Natural killer cell (primary cell): Measurements from ENCODE around the gene MB21D2. TPM values are rescaled to one million over a fixed set of nuclear protein-coding genes. Genes with fewer than 3 reads are reported as not detected.

Experiments
- ATAC-seq, 3 donors: fragments of 150-1000 bp in 2 of 3; fragments of 200-7000 bp in 1 of 3; cut with Tn5 transposase; 1 replicate in 1 of 3; 2 replicates in 2 of 3; pipeline ENCODE4 v1.10.0; 2021; ENCODE audit warnings: mild to moderate bottlenecking in 2 of 3, moderate library complexity in 2 of 3
- DNase-seq, 2 donors: peaks; one replicate each; pipeline versions ENCODE4 v3.0.0 to v3.0.0-alpha.2; 2013 to 2021; ENCODE audit warnings: mixed read lengths in 1 of 2
- H3K27ac ChIP-seq: one replicate; pipeline ENCODE4 v1.5.1; 2013; ENCODE audit warnings: mild to moderate bottlenecking, low read length
- H3K27me3 ChIP-seq: one replicate; pipeline ENCODE4 v1.6.1; 2013; ENCODE audit warnings: low read length; ENCODE audit not compliant: control insufficient read depth, insufficient read depth
- H3K36me3 ChIP-seq: one replicate; pipeline ENCODE4 v1.6.1; 2013; ENCODE audit warnings: low read length; ENCODE audit not compliant: control insufficient read depth, insufficient read depth
- H3K4me1 ChIP-seq: one replicate; pipeline ENCODE4 v1.6.1; 2013; ENCODE audit warnings: low read length; ENCODE audit not compliant: control insufficient read depth, insufficient read depth
- H3K4me3 ChIP-seq: one replicate; pipeline ENCODE4 v1.5.1; 2013; ENCODE audit warnings: low read length
- H3K9me3 ChIP-seq: one replicate; pipeline ENCODE4 v1.6.1; 2013; ENCODE audit warnings: low read length; ENCODE audit not compliant: control insufficient read depth, insufficient read depth
- H3K27ac Mint-ChIP-seq, 2 donors: one replicate each; pipeline ENCODE4 v1.8.0; 2022; ENCODE audit warnings: mild to moderate bottlenecking in 2 of 2, mixed read lengths in 2 of 2, moderate library complexity in 1 of 2
- H3K27me3 Mint-ChIP-seq, 2 donors: one replicate each; pipeline ENCODE4 v1.8.0; 2022; ENCODE audit warnings: low read depth in 2 of 2, mixed read lengths in 2 of 2
- H3K36me3 Mint-ChIP-seq: one replicate; pipeline ENCODE4 v1.8.0; 2022; ENCODE audit warnings: mixed read lengths
- H3K4me1 Mint-ChIP-seq, 2 donors: one replicate each; pipeline ENCODE4 v1.8.0; 2022; ENCODE audit warnings: mixed read lengths in 2 of 2
- H3K4me3 Mint-ChIP-seq: one replicate; pipeline ENCODE4 v1.8.0; 2022; ENCODE audit warnings: mild to moderate bottlenecking, moderate library complexity, mixed read lengths
- H3K9me3 Mint-ChIP-seq, 2 donors: one replicate each; pipeline ENCODE4 v1.8.0; 2022; ENCODE audit warnings: mixed read lengths in 2 of 2
- WGBS: methylation state at CpG from one replicate; pipeline ENCODE4 v1.1.7; 2013; ENCODE audit warnings: missing lambda C conversion rate; ENCODE audit not compliant: insufficient coverage; 5-methylcytosine and 5-hydroxymethylcytosine counted together
- intact Hi-C: fragments of 100-400 bp; cut with micrococcal nuclease; formaldehyde crosslinking; loops from one replicate; pipeline ENCODE4 v1.14.2; 2022
- total RNA-seq, 4 donors: library from RNA; stranded (reverse); fragments of 120-200 nt in 1 of 4; gene quantifications; one replicate each; pipeline versions ENCODE4 v1.2.3 to v1.2.4, GENCODE V29; 2013 to 2022
- TF ChIP-seq, protein P1 (sequence below): fragments of 200-600 bp; IDR thresholded peaks from one replicate; pipeline ENCODE4 v1.8.0; 2022; ENCODE audit warnings: antibody characterized with exemption

The MB21D2 gene
- total RNA-seq, 3 donors from 2014 or later (not counting 1 experiment from before 2014, with no cell fraction given) = 0.19 to 0.45 (median 0.27) TPM

DNA sequence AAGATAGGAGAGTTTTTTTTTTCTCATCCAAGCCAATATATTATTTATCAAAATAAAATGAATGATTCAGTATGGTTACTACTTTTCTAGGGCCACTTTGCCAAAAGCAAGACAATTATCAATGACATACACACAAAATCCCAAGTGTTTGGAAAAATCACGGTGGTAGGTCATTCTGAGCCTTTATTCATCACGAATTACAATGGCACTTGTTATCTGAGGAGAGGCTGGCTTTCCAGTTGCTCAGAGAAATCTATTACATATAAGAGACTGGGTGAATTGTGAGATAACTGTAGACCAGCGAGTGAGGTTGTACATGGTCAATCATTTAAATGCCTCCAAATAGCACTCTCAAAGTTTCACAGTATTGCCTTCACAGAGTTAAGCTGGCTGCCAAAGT, 169.9 kb downstream of the MB21D2 start:
- H3K27me3 Mint-ChIP-seq = no peaks in the 10 kb centered on the region
- no peak for DNase-seq
- ATAC-seq = no peak

DNA sequence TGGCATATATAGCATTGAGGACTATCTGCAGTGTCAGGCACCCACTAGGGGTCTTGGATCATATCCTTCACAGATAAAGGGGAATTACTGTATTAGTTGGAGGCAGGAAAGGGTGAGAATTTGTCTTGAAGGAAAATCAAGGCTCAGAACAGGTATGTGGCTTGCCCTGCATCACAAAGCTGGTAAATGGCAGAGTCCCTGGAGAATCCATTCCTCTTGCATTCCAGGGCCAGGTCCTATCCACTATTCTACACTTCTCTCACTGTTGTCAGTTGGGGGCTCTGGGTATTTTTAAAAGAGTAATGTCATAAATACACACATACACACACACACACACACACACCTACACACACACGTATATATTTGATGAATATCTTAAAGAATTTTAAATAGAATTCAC, 170.5 kb downstream of the MB21D2 start:
- intact Hi-C loops = no loop called here
- Histone ChIP-seq H3K36me3 (no peaks in the 10 kb centered on the region), H3K27me3 (no peaks in the 10 kb centered on the region), H3K4me3 (no peak overlapping the region), H3K9me3 (no peaks in the 10 kb centered on the region), H3K27ac (no peak overlapping the region), H3K4me1 (no peaks in the 10 kb centered on the region)
- Mint-ChIP-seq H3K4me1 (no peaks in the 10 kb centered on the region), H3K9me3 (peaks cover 7 to 8% of the 10 kb centered on the region in 2 donors), H3K27me3 (no peaks in the 10 kb centered on the region), H3K27ac (no peak overlapping the region), H3K36me3 (no peaks in the 10 kb centered on the region), H3K4me3 (no peak overlapping the region)
- ATAC-seq = no peak
- DNase-seq = no peak
- no CpG with 5 or more reads among the region's 1 CpG for WGBS
- TF ChIP-seq, protein P1, sequence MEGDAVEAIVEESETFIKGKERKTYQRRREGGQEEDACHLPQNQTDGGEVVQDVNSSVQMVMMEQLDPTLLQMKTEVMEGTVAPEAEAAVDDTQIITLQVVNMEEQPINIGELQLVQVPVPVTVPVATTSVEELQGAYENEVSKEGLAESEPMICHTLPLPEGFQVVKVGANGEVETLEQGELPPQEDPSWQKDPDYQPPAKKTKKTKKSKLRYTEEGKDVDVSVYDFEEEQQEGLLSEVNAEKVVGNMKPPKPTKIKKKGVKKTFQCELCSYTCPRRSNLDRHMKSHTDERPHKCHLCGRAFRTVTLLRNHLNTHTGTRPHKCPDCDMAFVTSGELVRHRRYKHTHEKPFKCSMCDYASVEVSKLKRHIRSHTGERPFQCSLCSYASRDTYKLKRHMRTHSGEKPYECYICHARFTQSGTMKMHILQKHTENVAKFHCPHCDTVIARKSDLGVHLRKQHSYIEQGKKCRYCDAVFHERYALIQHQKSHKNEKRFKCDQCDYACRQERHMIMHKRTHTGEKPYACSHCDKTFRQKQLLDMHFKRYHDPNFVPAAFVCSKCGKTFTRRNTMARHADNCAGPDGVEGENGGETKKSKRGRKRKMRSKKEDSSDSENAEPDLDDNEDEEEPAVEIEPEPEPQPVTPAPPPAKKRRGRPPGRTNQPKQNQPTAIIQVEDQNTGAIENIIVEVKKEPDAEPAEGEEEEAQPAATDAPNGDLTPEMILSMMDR = no peak

More for the DNA sequence above, 169.9 kb downstream of the MB21D2 start:
- intact Hi-C loops = no loop called here
- Histone ChIP-seq H3K27ac (no peak overlapping the region), H3K4me1 (no peaks in the 10 kb centered on the region), H3K9me3 (no peaks in the 10 kb centered on the region), H3K27me3 (no peaks in the 10 kb centered on the region), H3K36me3 (no peaks in the 10 kb centered on the region), H3K4me3 (no peak overlapping the region)
- H3K4me1 Mint-ChIP-seq = no peaks in the 10 kb centered on the region
- H3K36me3 Mint-ChIP-seq = no peaks in the 10 kb centered on the region
- H3K9me3 Mint-ChIP-seq = peaks cover 7 to 8% of the 10 kb centered on the region in 2 donors
- 46% methylated on average over 3 of the region's 3 CpGs for WGBS
- TF ChIP-seq, protein P1 = no peak
- no peak overlapping the region for H3K4me3 Mint-ChIP-seq
- no peak overlapping the region for H3K27ac Mint-ChIP-seq

Other genes with a start within 250 kb of the MB21D2 start
- gene FGF12, start 190.3 kb downstream of the MB21D2 start, total RNA-seq = not detected